HG03280 (cell line): ENCODE data around the gene TTC38.
"Not testable (repeated sequence)": the region's sequence is repeated elsewhere in the genome, so short reads cannot be mapped to it uniquely, and the experiment has no call there.

ENCODE experiments used
- ATAC-seq: cut with Tn5 transposase; IDR thresholded peaks from one replicate; pipeline ENCODE4 v1.9.1; 2021; ENCODE audit warnings: mild to moderate bottlenecking, moderate library complexity; ENCODE audit not compliant: unreplicated experiment

The TTC38 gene

GRCh38 chr22:46295277-46295971 is 27.6 kb downstream of the TTC38 start:
- ATAC-seq: no peak

GRCh38 chr22:46296257-46297150 is 28.7 kb downstream of the TTC38 start, which contains the start of gene GTSE1:
TSS of gene GTSE1 (plus strand) at chr22:46296870. CDS start at chr22:46297401, 531 bp downstream.
- peak; percentile 93 for ATAC-seq

- peak; percentile 14 for ATAC-seq
Measured at GRCh38 chr22:46297151-46297812, 29.5 kb downstream of the TTC38 start.

GRCh38 chr22:46299101-46299500 is 31.3 kb downstream of the TTC38 start:
- ATAC-seq: no peak

- ATAC-seq: no peak
Measured at GRCh38 chr22:46300491-46300890, 32.7 kb downstream of the TTC38 start.

GRCh38 chr22:46303347-46303965 is 35.6 kb downstream of the TTC38 start:
- no peak for ATAC-seq

- no peak for ATAC-seq
Measured at GRCh38 chr22:46308283-46308988, 40.6 kb downstream of the TTC38 start.

GRCh38 chr22:46309526-46310085 is 41.8 kb downstream of the TTC38 start:
- no peak for ATAC-seq

GRCh38 chr22:46312056-46312455 is 44.2 kb downstream of the TTC38 start:
- ATAC-seq: no peak

- ATAC-seq: not testable (repeated sequence)
Measured at GRCh38 chr22:46312848-46313247, 45.0 kb downstream of the TTC38 start.

GRCh38 chr22:46315976-46316375 is 48.2 kb downstream of the TTC38 start:
- ATAC-seq: no peak

GRCh38 chr22:46317646-46318045 is 49.8 kb downstream of the TTC38 start:
- ATAC-seq: no peak

- ATAC-seq: no peak
Measured at GRCh38 chr22:46318576-46318975, 50.8 kb downstream of the TTC38 start.

- ATAC-seq: no peak
Measured at GRCh38 chr22:46319319-46319718, 51.5 kb downstream of the TTC38 start.

- no peak for ATAC-seq
Measured at GRCh38 chr22:46320166-46320710, 52.4 kb downstream of the TTC38 start.

- ATAC-seq: no peak
Measured at GRCh38 chr22:46320716-46321386, 53.0 kb downstream of the TTC38 start.

- ATAC-seq: no peak
Measured at GRCh38 chr22:46322711-46323110, 54.9 kb downstream of the TTC38 start.

- no peak for ATAC-seq
Measured at GRCh38 chr22:46323162-46323561, 55.4 kb downstream of the TTC38 start.

- no peak for ATAC-seq
Measured at GRCh38 chr22:46326066-46326680, 58.4 kb downstream of the TTC38 start.
